SIG-M5 (cell line): ENCODE data around the gene EFCAB12.
"Not testable (repeated sequence)": the region's sequence is repeated elsewhere in the genome, so short reads cannot be mapped to it uniquely, and the experiment has no call there.

Source experiments
- DNase-seq: peaks from one replicate; lab custom pipeline; 2025; lab: John Stamatoyannopoulos, UW

Gene EFCAB12

GRCh38 chr3:129365296-129366136 is 62.9 kb downstream of the EFCAB12 start:
- DNase-seq, result no peak

- DNase-seq, result not testable (repeated sequence)
Observed at GRCh38 chr3:129364811-129365210, 63.6 kb downstream of the EFCAB12 start.

GRCh38 chr3:129363356-129363755 is 65.1 kb downstream of the EFCAB12 start:
- not testable (repeated sequence) for DNase-seq

GRCh38 chr3:129360705-129361460 is 67.6 kb downstream of the EFCAB12 start:
- no peak for DNase-seq

GRCh38 chr3:129360171-129360611 is 68.2 kb downstream of the EFCAB12 start:
- no peak for DNase-seq

GRCh38 chr3:129358772-129359371 is 69.6 kb downstream of the EFCAB12 start:
- DNase-seq, result no peak

GRCh38 chr3:129358177-129358771 is 70.2 kb downstream of the EFCAB12 start:
- no peak for DNase-seq

GRCh38 chr3:129357616-129358015 is 70.8 kb downstream of the EFCAB12 start:
- no peak for DNase-seq

- DNase-seq, result no peak
Observed at GRCh38 chr3:129356756-129357425, 71.5 kb downstream of the EFCAB12 start.

GRCh38 chr3:129353589-129353941 is 74.9 kb downstream of the EFCAB12 start:
- DNase-seq, result no peak

GRCh38 chr3:129352650-129353588 is 75.5 kb downstream of the EFCAB12 start:
- no peak for DNase-seq

- no peak for DNase-seq
Observed at GRCh38 chr3:129352045-129352444, 76.4 kb downstream of the EFCAB12 start.
